ENCODE results near the gene RAD21L1. TPM values are rescaled to one million over a fixed set of nuclear protein-coding genes. Genes with fewer than 3 reads are reported as not detected.

The RAD21L1 gene
- total and polyA plus RNA-seq, 2 of the 8 experiments (the other 6 are each of a cell fraction or from before 2014, with no cell fraction given), result 0.06 to 0.26 TPM

GRCh38 chr20:1212023-1212422, 13.8 kb upstream of the RAD21L1 start:
- Histone ChIP-seq H2BK15ac (ENCODE audit: low read length) (no peak overlapping the region), H2BK20ac (ENCODE audit: low read length) (no peak overlapping the region), H3K27ac (ENCODE audit: low read depth, low read length) (no peak overlapping the region), H3K23ac (ENCODE audit: insufficient read length) (no peak overlapping the region), H4K8ac (ENCODE audit: extremely low read depth, insufficient read depth, low read length) (no peak overlapping the region), H3K4me3 (ENCODE audit: extremely low read depth in 1 of 4, insufficient read depth in 2 of 4, low read depth in 3 of 4, low read length in 4 of 4) (no peak overlapping the region), H4K20me1 (replicated peaks in 1 of 2; ENCODE audit: control insufficient read depth in 1 of 2, insufficient read depth in 2 of 2, low read length in 2 of 2) (no peaks in the 10 kb centered on the region), H3K9ac (replicated peaks in 1 of 4; ENCODE audit: extremely low read depth in 1 of 4, low read depth in 3 of 4, low read length in 3 of 4) (no peak overlapping the region), H2AK5ac (ENCODE audit: low read depth, low read length) (no peak overlapping the region), H3K79me2 (ENCODE audit: control insufficient read depth in 1 of 2, insufficient read depth in 2 of 2, low read length in 2 of 2) (no peaks in the 10 kb centered on the region), H3K79me1 (ENCODE audit: low read depth, low read length) (no peaks in the 10 kb centered on the region), H3K27me3 (replicated peaks in 1 of 4; ENCODE audit: control insufficient read depth in 3 of 4, extremely low read depth in 1 of 4, insufficient read depth in 3 of 4, low read length in 3 of 4) (peaks cover 0 to 3% (median 0%) of the 10 kb centered on the region in 4 experiments; a peak in 1 of 7 replicates), H3K4ac (replicated peaks; ENCODE audit: insufficient read length, low read depth, low read length) (no peak overlapping the region), H2BK120ac (replicated peaks; ENCODE audit: low read depth, low read length) (no peak overlapping the region), H2BK5ac (ENCODE audit: low read depth, low read length) (no peak overlapping the region), H3K4me1 (replicated peaks in 1 of 4; ENCODE audit: control insufficient read depth in 3 of 4, insufficient read depth in 4 of 4, low read length in 3 of 4) (peaks cover 0 to 10% (median 0%) of the 10 kb centered on the region in 4 experiments; a peak in 3 of 7 replicates), H3K9me3 (ENCODE audit: insufficient read depth in 2 of 2, low read depth in 1 of 2, low read length in 1 of 2) (no peaks in the 10 kb centered on the region), H3K56ac (replicated peaks; ENCODE audit: insufficient read length, low read depth, low read length) (no peak overlapping the region), H3K36me3 (ENCODE audit: control insufficient read depth in 2 of 4, insufficient read depth in 4 of 4, low read length in 3 of 4) (no peaks in the 10 kb centered on the region), H3K4me2 (ENCODE audit: insufficient read depth in 1 of 2, low read depth in 2 of 2, low read length in 2 of 2) (peak overlapping the region in 1 of 2 experiments; percentile 18; a peak in 1 of 4 replicates), H2BK12ac (ENCODE audit: low read depth, low read length) (no peak overlapping the region), H4K5ac (ENCODE audit: insufficient read length, low read depth, low read length) (no peak overlapping the region), H3K18ac (ENCODE audit: extremely low read depth, low read length) (no peak overlapping the region), H4K91ac (replicated peaks; ENCODE audit: insufficient read length, low read length) (no peak overlapping the region), H3K23me2 (ENCODE audit: low read depth, low read length) (no peaks in the 10 kb centered on the region), H3K14ac (ENCODE audit: insufficient read length) (no peak overlapping the region), H2AFZ (ENCODE audit: low read length) (0 out of 2 replicates have a peak overlapping the region, but pooled peaks have one; percentile 46)
- POLR2A ChIA-PET (ENCODE audit: partially characterized antibody), result interaction anchor here (1.2 to 2.4 kb wide), 3 partner anchors 13 to 40 kb away, joined by 3 to 7 read pairs (median 3); no protein-coding TSS in a partner anchor
- CTCF ChIA-PET (ENCODE audit: partially characterized antibody), result interaction anchor here (1.0 to 11.9 kb wide), 16 partner anchors 12 to 183 kb away, joined by 3 to 101 read pairs (median 5); partner anchors contain the start of genes RAD21L1 and TMEM74B
- DNase-seq (ENCODE audit: low read depth in 1 of 2, low spot score in 2 of 2) (no peak), FAIRE-seq (no peak)
- TF ChIP-seq POLR2A (IDR thresholded peaks at IDR 0.05; ENCODE audit: control extremely low read depth in 1 of 2, low read depth in 2 of 2, low read length in 2 of 2), result 0 out of 3 replicates have a peak, but pooled peaks of 1 of the 2 experiments have one; percentile 25
- peak; percentile 35 for TF ChIP-seq ASH2L (IDR thresholded peaks at IDR 0.05; ENCODE audit: low read length)
- TF ChIP-seq NRF1 (IDR thresholded peaks at IDR 0.05; ENCODE audit: low read depth, low read length), result no peak

All from H1 (cell line).